CD8-positive, alpha-beta memory T cell (primary cell): ENCODE results near the gene PDE6A. TPM values are rescaled to one million over a fixed set of nuclear protein-coding genes. Genes with fewer than 3 reads are reported as not detected.

Source experiments
- CTCF ChIA-PET: fragments of 350-600 bp; sonication (Branson Sonifier 250); formaldehyde crosslinking; loops from one replicate; lab custom pipeline; 2021; ENCODE audit warnings: antibody characterized with exemption; lab: Charles Lee
- POLR2A ChIA-PET: fragments of 350-600 bp; sonication (Branson Sonifier 250); formaldehyde crosslinking; loops from one replicate; lab custom pipeline; 2021; ENCODE audit warnings: antibody characterized with exemption; lab: Charles Lee
- DNase-seq, 5 donors: peaks; one replicate each; pipeline versions ENCODE4 v3.0.0 to v3.0.0-alpha.2; 2020 to 2022; ENCODE audit warnings: mixed read lengths in 1 of 5
- H3K27ac ChIP-seq: one replicate; pipeline ENCODE4 v1.7.0; 2013; ENCODE audit warnings: low read depth, mild to moderate bottlenecking, low read length, moderate library complexity
- H3K27me3 ChIP-seq: 2 replicates; pipeline ENCODE4 v1.7.0; 2013; ENCODE audit warnings: low read length, mild to moderate bottlenecking; ENCODE audit not compliant: insufficient read depth, poor library complexity, severe bottlenecking
- H3K36me3 ChIP-seq: 2 replicates; pipeline ENCODE4 v1.7.0; 2013; ENCODE audit warnings: mild to moderate bottlenecking, low read length, moderate library complexity; ENCODE audit not compliant: insufficient read depth
- H3K4me1 ChIP-seq: 2 replicates; pipeline ENCODE4 v1.7.0; 2013; ENCODE audit warnings: mild to moderate bottlenecking, low read length, moderate library complexity; ENCODE audit not compliant: insufficient read depth
- H3K4me3 ChIP-seq: 2 replicates; pipeline ENCODE4 v1.7.0; 2013; ENCODE audit warnings: mild to moderate bottlenecking, low read length
- H3K9me3 ChIP-seq: 2 replicates; pipeline ENCODE4 v1.7.0; 2013; ENCODE audit warnings: mild to moderate bottlenecking, low read length
- H3K27ac Mint-ChIP-seq, 8 donors: one replicate each; pipeline ENCODE4 v1.8.0; 2020 to 2021; ENCODE audit warnings: mixed read lengths in 8 of 8, mild to moderate bottlenecking in 6 of 8, inconsistent platforms in 3 of 8, moderate library complexity in 3 of 8
- H3K27me3 Mint-ChIP-seq, 2 donors: one replicate each; pipeline ENCODE4 v1.8.0; 2020 to 2021; ENCODE audit warnings: mixed read lengths in 2 of 2, mild to moderate bottlenecking in 1 of 2, moderate library complexity in 1 of 2
- H3K36me3 Mint-ChIP-seq, 3 donors: one replicate each; pipeline ENCODE4 v1.8.0; 2020 to 2021; ENCODE audit warnings: mixed read lengths in 3 of 3, inconsistent platforms in 1 of 3, mild to moderate bottlenecking in 1 of 3
- H3K4me1 Mint-ChIP-seq, 3 donors: one replicate each; pipeline ENCODE4 v1.8.0; 2020 to 2021; ENCODE audit warnings: mixed read lengths in 3 of 3, inconsistent platforms in 1 of 3, mild to moderate bottlenecking in 1 of 3
- H3K4me3 Mint-ChIP-seq, 7 donors: one replicate each; pipeline ENCODE4 v1.8.0; 2020 to 2021; ENCODE audit warnings: mixed read lengths in 7 of 7, mild to moderate bottlenecking in 6 of 7, moderate library complexity in 4 of 7, inconsistent platforms in 2 of 7
- H3K9me3 Mint-ChIP-seq, 5 donors: one replicate each; pipeline ENCODE4 v1.8.0; 2020 to 2022; ENCODE audit warnings: mixed read lengths in 5 of 5, mild to moderate bottlenecking in 3 of 5, moderate library complexity in 2 of 5, inconsistent platforms in 1 of 5
- polyA plus RNA-seq: library from polyadenylated mRNA; unstranded; fragments of 300-500 nt; fragmentation: Illumina TruSeq; gene quantifications from one replicate; pipeline ENCODE4 v1.2.3, GENCODE V29; 2021
- total RNA-seq, 2 experiments: library from RNA; stranded (reverse); gene quantifications; one replicate each; pipeline ENCODE4 v1.2.3, GENCODE V29; 2021

Gene PDE6A
- total and polyA plus RNA-seq, 3 experiments from 2014 or later = not detected

GRCh38 chr5:149904293-149904886 is 40.2 kb downstream of the PDE6A start:
- H3K9me3 ChIP-seq = no peaks in the 10 kb centered on the region
- no peaks in the 10 kb centered on the region for H3K4me1 ChIP-seq
- Mint-ChIP-seq H3K4me3 (no peak overlapping the region), H3K9me3 (no peaks in the 10 kb centered on the region), H3K27me3 (peaks cover 6 to 38% of the 10 kb centered on the region in 2 donors), H3K4me1 (peaks cover 5 to 8% (median 6%) of the 10 kb centered on the region in 3 donors), H3K27ac (no peak overlapping the region), H3K36me3 (no peaks in the 10 kb centered on the region)
- DNase-seq = no peak
- ChIA-PET POLR2A (no interaction called here), CTCF (no interaction called here)
- no peak overlapping the region for H3K4me3 ChIP-seq
- H3K27me3 ChIP-seq = no peaks in the 10 kb centered on the region
- no peaks in the 10 kb centered on the region for H3K36me3 ChIP-seq
- no peak overlapping the region for H3K27ac ChIP-seq

GRCh38 chr5:149903404-149903803 is 41.2 kb downstream of the PDE6A start:
- no peaks in the 10 kb centered on the region for H3K27me3 ChIP-seq
- no peak overlapping the region for H3K27ac Mint-ChIP-seq
- no peaks in the 10 kb centered on the region for H3K4me1 ChIP-seq
- H3K27me3 Mint-ChIP-seq = peaks cover 6 to 41% of the 10 kb centered on the region in 2 donors
- H3K9me3 Mint-ChIP-seq = no peaks in the 10 kb centered on the region
- H3K9me3 ChIP-seq = no peaks in the 10 kb centered on the region
- peaks cover 5 to 8% (median 6%) of the 10 kb centered on the region in 3 donors for H3K4me1 Mint-ChIP-seq
- no peaks in the 10 kb centered on the region for H3K36me3 Mint-ChIP-seq
- no peak overlapping the region for H3K4me3 ChIP-seq
- H3K27ac ChIP-seq = no peak overlapping the region
- ChIA-PET POLR2A (no interaction called here), CTCF (no interaction called here)
- H3K4me3 Mint-ChIP-seq = no peak overlapping the region
- no peak for DNase-seq
- no peaks in the 10 kb centered on the region for H3K36me3 ChIP-seq

- Mint-ChIP-seq H3K4me1 (peaks cover 5 to 8% (median 6%) of the 10 kb centered on the region in 3 donors), H3K27me3 (peaks cover 6 to 42% of the 10 kb centered on the region in 2 donors), H3K27ac (peak overlapping the region in 1 of 8 donors; percentile 11), H3K9me3 (no peaks in the 10 kb centered on the region), H3K36me3 (no peaks in the 10 kb centered on the region), H3K4me3 (no peak overlapping the region)
- no peak overlapping the region for H3K4me3 ChIP-seq
- DNase-seq = no peak
- ChIA-PET CTCF (no interaction called here), POLR2A (no interaction called here)
- H3K4me1 ChIP-seq = no peaks in the 10 kb centered on the region
- H3K36me3 ChIP-seq = no peaks in the 10 kb centered on the region
- no peaks in the 10 kb centered on the region for H3K27me3 ChIP-seq
- H3K9me3 ChIP-seq = no peaks in the 10 kb centered on the region
- no peak overlapping the region for H3K27ac ChIP-seq
Measured at GRCh38 chr5:149902177-149902576, 42.4 kb downstream of the PDE6A start.

GRCh38 chr5:149901511-149901910 is 43.1 kb downstream of the PDE6A start:
- no peak for DNase-seq
- ChIA-PET POLR2A (no interaction called here), CTCF (no interaction called here)
- Mint-ChIP-seq H3K9me3 (no peaks in the 10 kb centered on the region), H3K4me3 (no peak overlapping the region), H3K27ac (no peak overlapping the region), H3K4me1 (peaks cover 5 to 8% (median 6%) of the 10 kb centered on the region in 3 donors), H3K36me3 (no peaks in the 10 kb centered on the region), H3K27me3 (peaks cover 6 to 41% of the 10 kb centered on the region in 2 donors)
- H3K36me3 ChIP-seq = no peaks in the 10 kb centered on the region
- H3K4me3 ChIP-seq = no peak overlapping the region
- no peaks in the 10 kb centered on the region for H3K27me3 ChIP-seq
- H3K27ac ChIP-seq = no peak overlapping the region
- no peaks in the 10 kb centered on the region for H3K9me3 ChIP-seq
- H3K4me1 ChIP-seq = no peaks in the 10 kb centered on the region

- Mint-ChIP-seq H3K36me3 (no peaks in the 10 kb centered on the region), H3K27me3 (peaks cover 7 to 36% of the 10 kb centered on the region in 2 donors), H3K27ac (no peak overlapping the region), H3K4me1 (peaks cover 8 to 12% (median 8%) of the 10 kb centered on the region in 3 donors), H3K9me3 (no peaks in the 10 kb centered on the region), H3K4me3 (no peak overlapping the region)
- no peak for DNase-seq
- CTCF ChIA-PET = no interaction called here
- no peaks in the 10 kb centered on the region for H3K9me3 ChIP-seq
- no peaks in the 10 kb centered on the region for H3K27me3 ChIP-seq
- H3K36me3 ChIP-seq = no peaks in the 10 kb centered on the region
- POLR2A ChIA-PET = no interaction called here
- no peaks in the 10 kb centered on the region for H3K4me1 ChIP-seq
- H3K4me3 ChIP-seq = no peak overlapping the region
- no peak overlapping the region for H3K27ac ChIP-seq
Measured at GRCh38 chr5:149900390-149900789, 44.2 kb downstream of the PDE6A start.

GRCh38 chr5:149898811-149899210 is 45.8 kb downstream of the PDE6A start:
- DNase-seq = no peak
- Histone ChIP-seq H3K27me3 (no peaks in the 10 kb centered on the region), H3K4me3 (no peak overlapping the region), H3K4me1 (no peaks in the 10 kb centered on the region), H3K27ac (no peak overlapping the region), H3K9me3 (no peaks in the 10 kb centered on the region), H3K36me3 (no peaks in the 10 kb centered on the region)
- no peak overlapping the region for H3K27ac Mint-ChIP-seq
- ChIA-PET POLR2A (no interaction called here), CTCF (no interaction called here)
- peaks cover 5 to 26% of the 10 kb centered on the region in 2 donors for H3K27me3 Mint-ChIP-seq
- no peaks in the 10 kb centered on the region for H3K36me3 Mint-ChIP-seq
- peaks cover 8 to 12% (median 8%) of the 10 kb centered on the region in 3 donors for H3K4me1 Mint-ChIP-seq
- no peaks in the 10 kb centered on the region for H3K9me3 Mint-ChIP-seq
- H3K4me3 Mint-ChIP-seq = no peak overlapping the region

- CTCF ChIA-PET = no interaction called here
- H3K9me3 ChIP-seq = no peaks in the 10 kb centered on the region
- Mint-ChIP-seq H3K9me3 (no peaks in the 10 kb centered on the region), H3K36me3 (no peaks in the 10 kb centered on the region), H3K27ac (peak overlapping the region in 4 of 8 donors; percentile 12 to 75 (median 40)), H3K27me3 (peaks cover 10 to 18% of the 10 kb centered on the region in 2 donors), H3K4me3 (peak overlapping the region in 1 of 7 donors; percentile 49), H3K4me1 (peaks cover 0 to 6% (median 3%) of the 10 kb centered on the region in 3 donors)
- DNase-seq = no peak
- H3K27ac ChIP-seq = no peak overlapping the region
- POLR2A ChIA-PET = no interaction called here
- no peak overlapping the region for H3K4me3 ChIP-seq
- H3K36me3 ChIP-seq = no peaks in the 10 kb centered on the region
- H3K4me1 ChIP-seq = no peaks in the 10 kb centered on the region
- no peaks in the 10 kb centered on the region for H3K27me3 ChIP-seq
Measured at GRCh38 chr5:149895416-149896345, 48.9 kb downstream of the PDE6A start.

GRCh38 chr5:149894237-149894636 is 50.4 kb downstream of the PDE6A start:
- CTCF ChIA-PET = interaction anchor here (1.6 kb wide), 1 partner anchor 42 kb away, joined by 4 read pairs; no protein-coding TSS in a partner anchor
- H3K4me1 ChIP-seq = no peaks in the 10 kb centered on the region

More at GRCh38 chr5:149894237-149894636, 50.4 kb downstream of the PDE6A start:
- no peaks in the 10 kb centered on the region for H3K27me3 ChIP-seq
- no peaks in the 10 kb centered on the region for H3K9me3 ChIP-seq
- no peaks in the 10 kb centered on the region for H3K36me3 Mint-ChIP-seq
- H3K27ac Mint-ChIP-seq = no peak overlapping the region
- H3K27me3 Mint-ChIP-seq = peaks cover 10 to 11% of the 10 kb centered on the region in 2 donors
- no peak overlapping the region for H3K27ac ChIP-seq
- DNase-seq = no peak
- H3K4me3 Mint-ChIP-seq = no peak overlapping the region
- H3K4me1 Mint-ChIP-seq = peaks cover 0 to 6% (median 3%) of the 10 kb centered on the region in 3 donors
- H3K4me3 ChIP-seq = no peak overlapping the region
- POLR2A ChIA-PET = no interaction called here
- no peaks in the 10 kb centered on the region for H3K9me3 Mint-ChIP-seq
- H3K36me3 ChIP-seq = no peaks in the 10 kb centered on the region
